GM19035 (cell line): ENCODE measurements around the gene CALML3.
"Not testable (repeated sequence)": the region's sequence is repeated elsewhere in the genome, so short reads cannot be mapped to it uniquely, and the experiment has no call there.

Experiments used
- ATAC-seq: cut with Tn5 transposase; IDR thresholded peaks from one replicate; pipeline ENCODE4 v1.9.1; 2021; ENCODE audit not compliant: unreplicated experiment

Gene CALML3

DNA sequence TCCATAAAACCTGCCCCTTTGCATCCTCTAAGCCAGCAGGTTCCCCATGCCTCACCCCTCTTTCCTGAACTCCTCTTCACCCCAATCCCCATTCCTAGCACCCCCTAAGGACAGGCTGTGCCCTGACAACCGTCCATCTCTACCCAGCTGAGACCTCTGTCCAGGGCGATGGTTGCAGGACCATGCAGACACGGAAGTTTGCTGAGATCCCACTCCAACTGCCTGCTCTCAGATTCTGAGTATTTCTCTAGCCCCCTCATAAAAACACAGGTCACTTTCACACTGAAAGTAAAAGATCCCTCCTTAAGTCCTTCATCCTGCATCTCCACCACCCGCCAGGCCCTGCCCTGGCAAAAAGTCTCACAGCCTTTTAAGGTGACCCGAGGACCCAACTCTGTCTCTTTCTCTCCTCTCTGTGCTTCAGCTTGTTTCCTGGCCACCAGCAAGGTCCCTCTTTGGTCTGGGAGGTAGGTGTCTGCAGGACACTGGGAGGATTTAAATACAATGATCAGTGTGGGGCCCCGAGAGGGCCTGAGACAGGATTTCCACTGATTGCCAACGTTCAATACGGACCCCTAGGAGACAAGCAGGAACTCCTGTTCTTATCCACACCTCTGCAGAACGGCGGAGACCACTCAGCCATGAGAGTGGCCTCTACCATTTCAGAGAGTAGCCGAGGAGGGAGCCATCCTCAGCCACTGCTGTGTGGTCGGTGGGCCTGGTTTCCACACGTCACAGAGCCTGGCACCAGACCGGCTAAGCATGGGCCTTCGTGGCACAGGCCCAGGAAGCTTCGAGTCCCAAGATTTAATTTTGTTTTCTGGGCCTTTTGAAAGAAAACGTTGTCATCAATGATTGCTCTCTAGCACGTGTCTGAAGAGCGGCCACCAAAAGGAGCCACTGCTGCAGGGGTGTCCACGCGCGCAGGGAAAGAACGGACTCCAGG is 27.9 kb downstream of the CALML3 start:
- ATAC-seq = no peak

DNA sequence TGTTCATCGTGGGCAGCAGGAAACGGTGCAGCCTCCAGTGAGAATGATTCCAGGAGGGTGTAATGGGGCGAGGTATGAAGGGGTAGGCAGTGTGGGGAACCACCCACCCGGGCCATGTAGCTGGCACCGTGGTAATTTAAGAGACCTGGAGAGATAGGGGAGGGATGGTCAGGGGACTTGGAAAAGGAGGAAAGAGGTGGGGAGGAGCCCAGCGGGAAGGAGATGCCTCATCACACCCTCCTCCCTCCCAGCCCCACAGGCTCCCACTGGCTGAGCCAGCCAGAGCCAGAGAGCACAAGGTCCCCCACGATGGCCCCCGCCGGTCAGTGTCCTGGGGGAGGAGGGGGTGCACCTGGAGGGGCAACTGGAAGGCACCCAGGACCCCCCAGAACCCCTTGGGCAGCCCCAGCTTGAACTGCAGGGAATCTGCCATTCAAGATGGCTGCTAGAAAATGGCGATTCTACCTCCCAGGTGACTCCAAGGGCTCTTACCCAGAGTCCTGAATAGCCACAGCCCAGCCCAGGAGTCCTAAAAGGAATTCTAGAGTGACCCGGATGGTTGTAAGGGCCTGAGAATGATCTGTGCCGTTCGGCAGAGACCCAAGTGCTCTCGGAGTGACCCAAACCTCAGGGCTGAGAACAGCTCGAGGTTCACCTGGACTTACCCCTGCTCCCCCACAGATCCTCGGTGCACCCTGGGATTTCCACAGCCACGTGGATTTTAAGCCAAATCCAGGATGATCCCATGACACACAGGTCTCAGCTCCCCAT is 28.8 kb downstream of the CALML3 start:
- ATAC-seq = no peak

DNA sequence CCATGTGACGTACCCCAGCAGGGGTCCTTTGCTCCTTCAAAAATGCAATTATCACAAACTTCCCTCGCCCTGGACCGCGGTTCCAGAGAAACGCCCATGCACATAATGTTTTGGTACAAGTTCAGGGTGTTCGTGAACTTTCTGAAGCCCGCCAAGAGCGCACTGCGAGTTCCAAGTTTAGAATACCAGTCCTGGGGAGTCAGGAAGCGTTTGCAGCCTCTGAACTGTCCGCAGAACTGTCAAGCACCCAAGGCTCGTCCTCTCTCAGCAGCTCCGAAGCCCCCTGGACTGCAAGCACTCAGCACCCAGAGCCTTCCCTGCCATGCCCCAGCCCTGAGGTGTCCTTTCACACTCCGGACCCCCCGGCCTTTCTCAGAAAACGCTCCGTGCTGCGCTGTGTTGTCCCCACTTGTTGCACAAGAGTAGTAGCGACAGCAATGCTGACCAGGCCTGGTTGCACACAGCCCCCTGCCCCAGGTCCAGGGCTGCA is 30.3 kb downstream of the CALML3 start:
- ATAC-seq = no peak

DNA sequence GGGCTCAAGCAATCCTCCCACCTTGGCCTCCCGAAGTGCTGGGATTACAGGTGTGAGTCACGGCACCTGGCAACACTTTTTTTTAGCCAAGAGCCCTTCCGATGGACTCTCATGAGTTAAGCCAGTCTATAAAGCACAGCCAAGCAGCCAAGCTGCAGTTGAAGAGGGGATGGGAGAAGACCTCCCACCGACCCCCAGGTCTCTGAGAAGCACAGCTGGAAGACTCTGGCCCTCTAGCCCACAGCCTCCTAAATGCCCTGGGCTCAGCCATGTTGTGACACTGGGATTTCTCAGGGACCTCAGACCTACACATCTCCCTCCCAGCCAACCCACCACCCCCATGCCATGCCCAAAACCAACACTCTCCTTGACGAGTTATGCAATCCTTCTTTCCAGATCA is 31.1 kb downstream of the CALML3 start:
- no peak for ATAC-seq

DNA sequence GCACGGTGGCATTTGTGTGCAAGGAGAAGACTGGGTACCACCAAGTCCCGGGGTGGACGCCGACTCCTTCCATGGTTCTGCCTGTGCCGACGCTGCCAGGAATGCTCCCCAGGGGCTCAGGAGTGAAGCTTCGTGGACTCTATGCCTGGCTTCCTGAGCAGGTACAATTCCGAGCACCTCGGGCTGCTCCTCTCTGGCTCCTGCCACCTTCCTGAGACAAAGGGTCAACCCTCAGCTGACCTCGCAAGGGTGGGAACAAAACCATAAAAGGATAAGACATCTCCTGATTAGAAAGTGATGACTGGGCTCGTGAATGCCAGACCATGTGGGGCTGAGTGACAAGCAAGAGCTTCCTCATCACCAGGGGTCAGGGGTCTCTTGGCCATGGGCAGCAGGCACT is 31.8 kb downstream of the CALML3 start:
- no peak for ATAC-seq

DNA sequence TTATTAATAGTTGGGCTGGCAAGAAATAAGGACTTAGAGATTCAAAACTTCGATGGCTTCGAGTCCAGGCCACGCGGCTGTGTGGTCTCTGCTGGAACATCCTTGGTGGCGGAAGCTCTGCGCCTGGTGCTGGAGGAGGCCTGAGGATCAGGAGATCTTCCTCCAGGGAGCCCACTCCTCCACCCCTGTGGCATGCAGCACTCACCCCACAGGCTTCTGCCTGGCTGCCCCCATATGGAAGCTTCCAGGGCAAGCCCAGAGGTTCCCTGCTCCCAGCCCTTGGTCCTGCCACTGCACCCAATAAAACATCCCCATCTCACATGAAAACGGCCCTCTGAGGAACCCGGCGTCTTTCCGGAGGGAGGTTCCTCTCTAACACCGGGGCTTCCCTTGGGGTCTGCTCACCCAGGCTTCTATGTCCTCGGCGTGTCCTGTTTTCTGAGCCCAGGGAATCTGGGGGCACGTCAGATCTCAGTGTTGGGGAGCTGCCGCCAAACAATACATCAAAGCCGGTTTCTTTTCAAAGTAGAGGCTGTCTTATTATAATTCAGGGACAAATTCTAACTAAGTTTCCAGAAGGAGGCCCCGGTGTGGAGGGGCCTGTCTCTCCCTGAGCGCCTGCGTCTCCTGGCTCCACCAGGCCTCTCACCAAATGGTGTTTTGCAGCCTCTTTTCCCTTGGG is 32.4 kb downstream of the CALML3 start:
- ATAC-seq = no peak

DNA sequence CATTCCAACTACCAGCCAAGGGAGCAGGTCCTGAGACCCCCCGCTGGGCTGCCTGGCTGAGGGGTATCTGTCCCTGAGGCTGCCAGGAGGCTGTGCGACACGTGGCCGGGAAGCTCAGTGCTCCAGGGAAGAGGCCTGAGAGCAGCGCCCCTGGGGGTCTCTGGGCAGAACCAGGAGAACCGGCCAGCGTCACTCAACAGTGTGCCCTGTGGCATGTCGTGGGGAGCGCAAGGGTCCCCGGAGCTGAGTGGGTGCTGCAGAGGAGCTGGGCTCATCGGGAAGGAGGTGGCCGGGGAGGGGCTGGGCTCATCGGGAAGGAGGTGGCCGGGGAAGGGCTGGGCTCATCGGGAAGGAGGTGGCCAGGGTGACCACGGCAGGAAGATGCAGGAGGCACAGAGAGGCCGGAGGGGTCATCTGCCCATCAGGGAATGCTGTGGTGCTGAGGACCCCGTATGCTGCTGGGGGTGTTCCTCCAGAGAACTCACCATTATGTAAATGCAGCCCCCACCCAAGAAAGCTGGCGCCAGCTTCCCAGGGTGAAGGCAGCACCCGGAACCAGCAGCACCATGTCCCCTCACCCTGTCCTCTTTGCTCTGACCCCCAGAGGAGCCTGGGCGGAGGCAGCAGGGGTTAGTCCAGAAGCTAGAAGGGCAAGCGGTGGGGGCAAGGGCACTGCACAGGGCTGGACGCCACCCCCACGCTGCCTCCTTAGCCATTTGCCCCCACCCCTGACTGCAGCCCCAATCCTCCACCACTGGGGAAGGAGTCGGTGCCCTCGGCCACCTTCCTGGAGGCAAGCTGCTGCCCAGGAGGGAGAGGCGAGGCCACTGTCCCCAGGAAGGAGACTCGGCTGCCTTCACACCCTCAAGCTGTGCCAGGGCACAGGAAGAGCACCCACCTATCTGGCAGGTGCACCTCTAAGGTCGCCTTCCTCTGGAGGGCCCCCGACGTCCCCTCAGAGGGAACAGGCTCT is 33.3 kb downstream of the CALML3 start:
- ATAC-seq = no peak

DNA sequence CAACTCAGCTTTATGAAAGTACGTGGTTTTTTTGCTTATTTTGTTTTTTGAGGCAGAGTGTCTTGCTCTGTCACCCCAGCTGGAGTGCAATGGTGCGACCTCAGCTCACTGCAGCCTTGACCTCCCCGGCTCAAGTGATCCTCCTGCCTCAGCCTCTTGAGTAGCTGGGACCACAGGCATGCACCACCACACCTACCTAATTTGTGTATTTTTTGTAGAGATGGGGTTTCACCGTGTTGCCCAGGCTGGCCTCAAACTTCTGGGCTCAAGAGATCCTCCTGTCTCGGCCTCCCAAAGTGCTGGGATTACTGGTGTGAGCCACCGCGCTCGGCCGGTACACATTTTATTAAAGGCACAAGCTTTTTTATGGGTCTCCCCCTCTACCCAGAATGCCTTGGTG is 34.3 kb downstream of the CALML3 start:
- ATAC-seq = not testable (repeated sequence)

DNA sequence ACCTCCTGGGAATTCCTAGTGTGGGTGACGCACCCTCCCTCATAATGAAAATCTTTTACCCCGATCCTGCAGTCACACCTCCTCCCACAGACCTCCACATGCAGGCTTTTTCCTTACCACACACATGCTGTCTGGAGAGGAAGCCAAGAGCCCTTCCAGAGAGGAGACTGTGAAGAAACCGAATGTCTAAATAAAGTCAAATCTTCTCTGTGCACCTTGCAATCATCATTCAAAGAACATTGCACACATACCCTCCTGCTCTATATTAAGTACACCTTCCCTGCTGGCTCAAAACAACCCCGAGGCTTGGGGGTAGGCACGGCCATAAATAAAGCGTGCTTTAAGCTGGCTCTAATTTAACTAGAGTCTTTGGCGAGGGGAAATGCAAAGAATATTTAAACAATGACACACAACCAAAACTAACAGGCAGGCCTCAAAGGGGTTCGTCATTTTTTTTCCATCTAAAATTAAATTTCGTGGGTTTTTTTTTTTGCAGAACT is 34.9 kb downstream of the CALML3 start:
- ATAC-seq = no peak

DNA sequence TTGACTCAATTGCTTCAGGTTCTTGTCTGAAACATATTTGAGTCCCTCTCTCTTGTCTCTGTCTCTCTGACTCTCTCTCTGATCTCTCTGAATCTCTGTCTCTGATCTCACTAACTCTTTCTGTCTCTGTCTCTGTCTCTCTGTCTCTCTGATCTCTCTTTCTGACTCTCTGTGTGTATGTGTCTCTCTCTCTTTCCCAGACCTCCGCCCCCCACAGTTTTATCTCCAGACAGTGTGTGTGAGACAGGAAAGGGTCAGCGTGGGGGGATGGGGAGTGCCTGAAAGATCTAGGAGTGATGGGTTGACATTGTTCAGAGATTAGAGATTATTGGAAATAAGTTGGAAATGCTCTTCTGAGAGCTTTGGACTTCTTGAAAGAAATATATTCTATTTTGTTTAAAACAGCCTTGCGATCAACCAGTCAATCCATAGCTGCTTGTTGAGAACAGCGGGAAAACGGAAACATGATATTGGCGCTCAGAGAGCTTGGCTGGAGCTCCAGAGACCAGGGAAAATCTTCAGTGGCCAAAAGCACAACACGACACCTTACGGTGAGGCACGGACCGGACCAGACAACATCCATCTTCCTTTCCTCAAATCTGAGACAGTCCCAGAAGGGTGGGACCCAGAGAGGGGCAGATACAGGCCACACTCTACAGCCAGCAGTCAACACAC is 35.5 kb downstream of the CALML3 start:
- ATAC-seq = no peak

DNA sequence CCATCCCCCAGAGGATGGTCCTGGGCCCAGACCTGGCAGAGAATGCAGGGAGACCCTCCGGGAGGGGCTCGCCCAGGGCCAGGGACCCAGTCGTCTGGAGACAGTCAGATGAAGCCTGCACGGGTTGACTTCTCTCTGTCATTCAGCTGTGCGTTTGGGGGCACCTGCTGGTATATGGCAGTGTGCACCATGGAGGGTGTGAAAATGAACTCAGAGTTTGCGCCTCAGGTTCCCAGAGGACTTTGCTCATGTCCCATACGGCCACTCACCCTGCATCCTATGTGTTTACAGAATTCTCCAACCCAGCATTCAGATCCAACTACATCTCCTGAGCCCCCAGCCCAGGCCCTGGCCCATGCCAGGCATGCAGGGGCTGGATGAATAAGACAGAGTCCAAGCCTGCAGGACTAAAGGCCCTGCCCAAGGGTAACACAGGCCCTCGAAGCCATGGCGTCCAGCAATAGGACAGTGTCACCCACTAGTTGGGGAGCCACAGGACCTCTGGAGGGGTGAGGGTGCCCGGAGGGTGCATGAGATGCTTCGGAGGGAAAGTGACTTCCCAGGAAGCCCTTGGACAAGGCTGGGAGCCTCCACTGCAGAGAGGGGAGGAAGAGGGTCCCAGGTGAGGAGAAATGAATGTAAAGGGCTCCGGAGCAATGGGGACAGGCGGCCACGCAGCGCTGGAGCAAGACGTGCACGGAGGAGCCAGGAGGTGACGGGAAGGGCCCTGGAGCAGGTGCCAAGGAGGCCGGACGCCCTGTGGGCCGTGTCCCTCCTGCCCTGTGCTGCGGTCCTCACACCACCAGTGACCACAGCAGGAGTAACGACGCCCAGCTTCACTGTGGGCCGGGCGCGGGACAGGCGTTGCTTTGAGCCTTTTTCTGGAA is 36.3 kb downstream of the CALML3 start:
- no peak for ATAC-seq

DNA sequence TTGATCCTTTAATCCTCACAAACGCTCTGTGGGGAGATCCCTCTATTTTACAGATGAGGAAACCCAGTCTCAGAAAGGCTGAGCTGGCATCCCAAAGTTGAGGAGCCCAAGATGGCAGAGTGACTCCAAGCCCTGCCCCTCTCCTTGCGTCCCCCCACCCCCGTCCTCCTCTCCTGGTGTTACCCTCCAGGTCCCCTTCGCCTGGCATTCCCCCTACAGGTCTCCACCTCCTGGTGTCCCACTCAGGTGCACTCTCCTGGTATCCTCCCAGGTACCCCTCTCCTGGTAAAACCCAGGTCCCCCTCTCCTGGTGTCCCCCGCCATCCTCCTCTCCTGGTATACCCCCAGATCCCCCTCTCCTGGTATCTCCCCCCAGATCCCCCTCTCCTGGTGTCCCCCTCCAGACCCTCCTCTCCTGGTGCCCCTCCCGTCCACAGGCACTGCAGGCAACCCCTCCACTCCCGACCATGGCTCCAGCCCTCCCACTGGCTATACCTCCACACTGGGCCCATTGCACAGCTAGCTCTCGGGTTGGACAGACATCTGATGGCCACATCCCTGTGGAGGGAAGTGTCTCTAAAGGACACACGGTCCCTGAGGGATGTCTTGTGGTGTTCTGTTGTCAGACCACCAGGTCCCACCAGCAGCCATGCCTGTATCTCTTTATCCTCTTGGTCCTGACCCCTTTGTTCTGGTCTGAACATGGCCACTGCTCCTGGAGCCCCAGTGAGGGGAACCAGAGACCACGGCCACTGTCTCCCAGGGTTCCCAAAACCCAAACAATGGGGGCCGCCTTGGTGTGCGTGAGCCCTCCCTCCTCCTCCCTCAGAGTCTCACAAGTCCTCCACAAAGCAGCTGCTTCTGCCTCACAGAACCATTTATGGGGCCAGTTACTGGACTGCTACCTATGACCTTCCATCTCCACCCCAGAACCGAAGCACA is 37.2 kb downstream of the CALML3 start:
- ATAC-seq = no peak

DNA sequence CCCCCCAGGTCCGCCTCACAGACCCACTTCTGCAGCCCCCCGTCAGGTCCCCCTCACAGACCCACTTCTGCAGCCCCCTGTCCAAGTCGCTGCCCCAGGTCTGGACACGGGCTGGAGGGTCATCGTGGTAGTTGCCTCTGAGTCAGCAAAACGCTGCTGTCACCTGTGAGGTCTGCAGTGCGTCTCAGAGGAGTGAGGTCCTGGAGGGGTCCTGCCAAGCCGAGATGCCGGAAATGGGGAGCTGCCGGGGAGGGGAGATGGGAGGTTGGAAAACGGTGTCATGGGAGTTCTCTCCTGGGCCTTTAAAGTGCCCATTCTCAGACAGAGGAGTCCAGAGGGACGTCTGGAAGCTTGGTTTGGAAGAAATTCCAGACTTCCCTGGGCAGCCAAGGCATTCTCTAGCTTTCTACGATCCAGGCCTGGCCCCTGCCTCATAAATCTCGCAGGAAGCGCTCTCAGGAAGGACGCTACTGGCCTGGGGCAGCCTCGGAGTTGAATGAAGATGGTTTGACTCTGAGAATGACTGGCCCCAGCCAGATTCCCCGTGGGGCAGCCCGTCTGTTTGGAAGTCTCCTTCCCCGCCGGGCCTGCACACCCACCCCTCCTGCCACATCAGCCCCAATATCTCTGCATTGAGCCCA is 38.7 kb downstream of the CALML3 start:
- no peak for ATAC-seq

DNA sequence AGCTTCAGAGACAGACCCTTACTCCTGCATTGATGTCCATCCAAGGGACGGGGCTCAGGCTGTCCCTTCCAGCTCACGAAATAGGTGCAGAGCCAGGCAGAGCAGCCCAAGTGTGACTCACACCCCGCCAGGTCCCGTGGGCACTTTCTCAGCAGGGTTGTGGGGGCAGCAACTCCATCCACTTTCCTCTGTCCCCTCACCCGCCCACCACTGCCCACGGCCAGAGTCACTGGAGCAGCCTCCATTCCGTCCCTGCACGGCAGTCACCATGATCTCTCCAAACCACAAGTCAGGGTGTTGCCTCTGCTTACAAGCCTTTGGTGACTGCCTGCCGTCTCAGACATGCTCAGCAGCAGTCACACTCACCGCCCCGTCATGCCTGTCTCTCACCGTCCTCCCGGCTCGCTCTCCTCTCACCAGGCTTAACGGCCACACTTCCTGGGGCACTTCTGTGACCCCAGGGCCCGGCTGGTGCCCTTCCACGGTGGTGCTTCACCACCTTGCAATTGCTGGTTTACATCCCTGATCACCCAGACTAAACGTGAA is 39.3 kb downstream of the CALML3 start:
- ATAC-seq = no peak

DNA sequence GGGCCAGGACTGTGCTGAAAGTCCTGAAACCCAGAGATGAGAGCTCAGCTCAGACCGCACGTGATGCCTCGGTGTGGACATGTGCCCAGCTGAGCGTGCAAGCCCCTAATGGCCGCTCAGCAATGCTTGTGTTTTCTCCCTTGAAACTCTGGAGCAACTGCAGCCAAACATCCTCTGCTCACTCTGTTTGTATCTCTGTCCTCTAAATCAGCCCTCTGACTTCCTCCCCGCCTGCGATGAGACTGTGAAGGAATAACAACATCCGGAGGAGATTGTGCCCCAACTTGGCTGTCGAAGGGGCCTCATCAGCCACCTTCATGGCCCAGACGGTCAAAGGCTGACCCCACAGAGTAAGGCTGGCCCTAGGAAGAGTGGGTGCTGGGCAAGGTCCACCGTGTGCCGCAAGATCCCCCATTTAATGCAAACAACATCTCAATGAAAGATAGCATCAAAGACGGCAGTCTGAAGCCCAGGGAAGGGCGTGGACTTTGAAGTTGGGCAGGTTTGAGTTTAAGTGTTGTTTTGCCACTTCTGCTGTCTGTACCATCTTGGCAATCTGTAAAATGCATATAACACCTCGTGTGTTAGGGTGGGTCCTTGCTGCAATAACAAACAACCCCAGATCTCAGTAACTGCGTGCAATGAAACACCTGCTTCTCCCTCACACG is 39.9 kb downstream of the CALML3 start:
- ATAC-seq = no peak

DNA sequence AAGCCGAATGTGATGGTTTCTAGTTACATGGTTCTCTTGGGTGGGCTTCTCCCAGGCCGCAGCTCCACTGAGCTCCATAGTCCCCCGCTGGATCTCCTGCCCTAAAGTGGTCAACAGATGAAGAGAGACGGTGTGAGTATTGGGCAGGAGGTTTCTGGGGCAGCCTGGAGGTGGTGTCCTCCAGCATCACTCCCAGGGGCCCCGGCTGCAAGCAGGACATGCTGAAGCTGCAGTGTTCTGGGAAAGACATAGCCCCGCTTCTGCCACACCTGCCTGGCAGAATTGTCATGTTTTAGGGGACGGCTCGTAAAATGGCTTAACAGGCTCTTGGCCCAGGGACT is 40.4 kb downstream of the CALML3 start:
- ATAC-seq = no peak
